Sigmoid colon (tissue), 3 donors: ENCODE results near the gene MTR.

ENCODE experiments used
- POLR2A ChIP-seq, 2 donors: fragments of 450-650 bp; IDR thresholded peaks; one replicate each; pipeline ENCODE4 v1.6.1; 2016; ENCODE audit warnings: antibody characterized with exemption in 2 of 2, mild to moderate bottlenecking in 2 of 2, moderate library complexity in 2 of 2
- TF ChIP-seq, protein P1 (sequence below), 4 experiments: fragments of 450-650 bp in 3 of 4; fragments of 200-600 bp in 1 of 4; IDR thresholded peaks; one replicate each; pipeline ENCODE4 v1.5.1; 2016 to 2019; ENCODE audit warnings: antibody characterized with exemption in 4 of 4, mild to moderate bottlenecking in 3 of 4, moderate library complexity in 2 of 4

DNA sequence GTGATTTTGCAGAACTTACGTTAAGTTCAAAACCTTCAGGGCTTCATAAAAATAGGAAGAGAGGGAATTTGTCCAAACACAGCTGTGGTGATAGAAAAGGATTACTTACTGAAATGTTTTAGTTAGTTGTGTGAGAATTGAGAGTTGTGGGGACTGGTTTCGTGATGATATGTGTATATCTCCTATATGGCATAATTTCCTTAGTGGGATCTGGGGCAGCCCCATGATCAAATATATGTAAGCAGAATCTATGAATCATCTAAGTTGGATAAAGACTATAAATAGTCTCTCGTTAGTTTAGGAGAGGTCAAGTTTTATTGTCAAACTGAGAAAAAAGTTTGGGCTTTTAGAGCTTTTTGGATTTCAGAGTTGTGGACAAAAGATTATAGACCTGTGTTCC, 14.9 kb downstream of the MTR start:
- TF ChIP-seq, protein P1, sequence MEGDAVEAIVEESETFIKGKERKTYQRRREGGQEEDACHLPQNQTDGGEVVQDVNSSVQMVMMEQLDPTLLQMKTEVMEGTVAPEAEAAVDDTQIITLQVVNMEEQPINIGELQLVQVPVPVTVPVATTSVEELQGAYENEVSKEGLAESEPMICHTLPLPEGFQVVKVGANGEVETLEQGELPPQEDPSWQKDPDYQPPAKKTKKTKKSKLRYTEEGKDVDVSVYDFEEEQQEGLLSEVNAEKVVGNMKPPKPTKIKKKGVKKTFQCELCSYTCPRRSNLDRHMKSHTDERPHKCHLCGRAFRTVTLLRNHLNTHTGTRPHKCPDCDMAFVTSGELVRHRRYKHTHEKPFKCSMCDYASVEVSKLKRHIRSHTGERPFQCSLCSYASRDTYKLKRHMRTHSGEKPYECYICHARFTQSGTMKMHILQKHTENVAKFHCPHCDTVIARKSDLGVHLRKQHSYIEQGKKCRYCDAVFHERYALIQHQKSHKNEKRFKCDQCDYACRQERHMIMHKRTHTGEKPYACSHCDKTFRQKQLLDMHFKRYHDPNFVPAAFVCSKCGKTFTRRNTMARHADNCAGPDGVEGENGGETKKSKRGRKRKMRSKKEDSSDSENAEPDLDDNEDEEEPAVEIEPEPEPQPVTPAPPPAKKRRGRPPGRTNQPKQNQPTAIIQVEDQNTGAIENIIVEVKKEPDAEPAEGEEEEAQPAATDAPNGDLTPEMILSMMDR (IDR thresholded peaks at IDR 0.05): no peak
- TF ChIP-seq POLR2A (IDR thresholded peaks at IDR 0.05): no peak
